WTC11 (cell line): ENCODE measurements around the gene TUBGCP2.

ENCODE experiments used
- ATF6 ChIP-seq: sonication (generic); formaldehyde crosslinking; IDR thresholded peaks from 2 replicates; pipeline ENCODE4 v1.8.1; 2023; ENCODE audit warnings: mild to moderate bottlenecking, missing genetic modification reagents
- USF2 ChIP-seq: sonication (generic); formaldehyde crosslinking; IDR thresholded peaks from 2 replicates; pipeline ENCODE4 v1.8.1; 2023; ENCODE audit warnings: mild to moderate bottlenecking, missing genetic modification reagents, moderate library complexity

GRCh38 chr10:133276100-133276434 is 32.6 kb downstream of the TUBGCP2 start:
- no peak for TF ChIP-seq ATF6
- no peak for TF ChIP-seq USF2 (CRISPR knock-in tag)
